Activated T-cell treated with anti-CD3 and anti-CD28 coated beads, Interleukin-2, amount 50 U/mL, for 72 hours (primary cell): ENCODE data around the gene ZNF513. TPM values are rescaled to one million over a fixed set of nuclear protein-coding genes. Genes with fewer than 3 reads are reported as not detected.
A peak's percentile ranks its signal among the peaks of the same experiment; 100 is the strongest.

Experiments
- ATAC-seq, 2 donors: fragments of 150-1000 bp; cut with Tn5 transposase; replicated peaks in 1 of 2; 2 replicates each; pipeline ENCODE4 v1.10.0; 2021; ENCODE audit warnings: moderate library complexity in 2 of 2, mild to moderate bottlenecking in 1 of 2
- DNase-seq, 2 donors: peaks; one replicate each; pipeline ENCODE4 v3.0.0; 2021 to 2022; ENCODE audit warnings: mixed read lengths in 1 of 2
- H3K27ac Mint-ChIP-seq: one replicate; pipeline ENCODE4 v1.8.0; 2022; ENCODE audit warnings: mild to moderate bottlenecking, moderate library complexity, mixed read lengths
- H3K27me3 Mint-ChIP-seq: one replicate; pipeline ENCODE4 v1.8.0; 2022; ENCODE audit warnings: low read depth, mixed read lengths
- H3K36me3 Mint-ChIP-seq, 2 donors: one replicate each; pipeline ENCODE4 v1.8.0; 2022; ENCODE audit warnings: mixed read lengths in 2 of 2, mild to moderate bottlenecking in 1 of 2; ENCODE audit not compliant: insufficient read depth in 2 of 2
- H3K4me1 Mint-ChIP-seq: one replicate; pipeline ENCODE4 v1.8.0; 2022; ENCODE audit warnings: low read depth, mixed read lengths
- H3K4me3 Mint-ChIP-seq, 2 donors: one replicate each; pipeline ENCODE4 v1.8.0; 2022; ENCODE audit warnings: mild to moderate bottlenecking in 2 of 2, mixed read lengths in 2 of 2, moderate library complexity in 2 of 2
- H3K9me3 Mint-ChIP-seq, 2 donors: one replicate each; pipeline ENCODE4 v1.8.0; 2022; ENCODE audit warnings: mixed read lengths in 2 of 2
- total RNA-seq, 2 donors: library from RNA; stranded (reverse); gene quantifications; one replicate each; pipeline ENCODE4 v1.2.3, GENCODE V29; 2022

ZNF513 gene
- total RNA-seq, 2 donors from 2014 or later = 15.7 to 15.9 TPM

DNA sequence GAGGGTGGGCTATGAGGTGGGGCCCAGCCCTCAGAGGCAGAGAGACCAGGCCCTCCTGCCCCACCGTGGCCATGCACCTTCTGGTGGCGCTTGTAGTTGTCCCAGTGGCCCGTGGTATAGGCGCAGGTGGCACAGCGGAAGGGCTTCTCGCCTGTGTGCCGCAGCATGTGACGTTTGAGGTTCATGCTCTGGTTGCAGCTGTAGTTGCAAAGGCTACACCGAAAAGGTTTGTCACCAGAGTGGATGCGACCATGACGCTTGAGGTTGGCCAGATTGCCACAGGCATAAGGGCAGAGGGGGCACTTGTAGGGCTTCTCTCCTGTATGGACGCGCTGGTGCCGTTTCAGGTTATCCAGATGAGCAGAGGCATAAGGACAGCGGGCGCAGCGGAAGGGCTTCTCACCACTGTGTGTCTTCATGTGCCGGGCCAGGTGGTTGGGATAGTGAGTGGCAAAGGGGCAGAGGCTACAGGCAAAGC lies 2.9 kb downstream of the ZNF513 start:
- H3K36me3 Mint-ChIP-seq = peaks cover 6 to 18% of the 10 kb centered on the region in 2 donors
- H3K4me1 Mint-ChIP-seq = peaks cover 29% of the 10 kb centered on the region
- no peak overlapping the region for H3K4me3 Mint-ChIP-seq
- no peak for ATAC-seq
- no peaks in the 10 kb centered on the region for H3K9me3 Mint-ChIP-seq
- no peak for DNase-seq
- peak overlapping the region; percentile 23 for H3K27ac Mint-ChIP-seq
- H3K27me3 Mint-ChIP-seq = no peaks in the 10 kb centered on the region

DNA sequence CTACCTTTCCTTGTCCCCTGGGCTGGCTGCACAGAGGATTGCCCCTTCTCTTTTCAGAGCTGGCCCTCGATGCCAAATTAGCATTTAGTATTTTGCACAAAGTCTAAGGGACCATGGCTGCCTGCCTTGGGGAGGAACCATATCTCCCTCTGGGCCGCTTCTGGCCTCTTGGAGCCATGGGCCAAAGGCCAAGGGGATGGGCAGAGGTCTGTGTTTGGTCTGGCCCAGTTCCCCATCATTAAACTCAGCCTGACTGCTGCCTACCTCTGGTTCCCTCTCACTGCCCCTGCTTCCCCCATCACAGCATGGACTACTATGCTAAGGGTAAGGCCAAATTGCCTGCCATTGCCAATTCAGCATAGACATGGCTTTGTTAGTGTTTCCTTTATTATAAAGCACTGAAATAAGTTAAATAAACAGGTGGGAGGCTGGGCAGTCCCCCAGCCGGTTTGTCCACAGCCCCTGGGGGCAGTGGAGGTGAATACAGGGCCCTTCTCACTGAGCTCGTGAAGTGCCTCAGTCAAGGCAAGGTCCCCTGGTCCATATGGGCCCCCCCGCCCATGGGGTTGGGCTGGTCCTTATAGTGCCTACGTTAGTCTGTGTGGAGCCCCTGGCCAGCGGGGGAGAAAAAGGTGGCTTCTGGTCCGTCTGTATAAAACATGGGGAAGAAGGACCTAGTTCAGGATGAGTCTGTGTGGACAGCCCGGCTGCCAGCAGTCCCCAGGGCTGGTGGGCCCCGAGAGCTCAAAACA lies 3.5 kb downstream of the ZNF513 start:
- H3K27ac Mint-ChIP-seq = peak overlapping the region; percentile 27
- H3K4me1 Mint-ChIP-seq = peaks cover 35% of the 10 kb centered on the region
- H3K36me3 Mint-ChIP-seq = peaks cover 8 to 20% of the 10 kb centered on the region in 2 donors
- H3K9me3 Mint-ChIP-seq = no peaks in the 10 kb centered on the region
- no peak for ATAC-seq
- no peak overlapping the region for H3K4me3 Mint-ChIP-seq
- H3K27me3 Mint-ChIP-seq = no peaks in the 10 kb centered on the region
- no peak for DNase-seq

DNA sequence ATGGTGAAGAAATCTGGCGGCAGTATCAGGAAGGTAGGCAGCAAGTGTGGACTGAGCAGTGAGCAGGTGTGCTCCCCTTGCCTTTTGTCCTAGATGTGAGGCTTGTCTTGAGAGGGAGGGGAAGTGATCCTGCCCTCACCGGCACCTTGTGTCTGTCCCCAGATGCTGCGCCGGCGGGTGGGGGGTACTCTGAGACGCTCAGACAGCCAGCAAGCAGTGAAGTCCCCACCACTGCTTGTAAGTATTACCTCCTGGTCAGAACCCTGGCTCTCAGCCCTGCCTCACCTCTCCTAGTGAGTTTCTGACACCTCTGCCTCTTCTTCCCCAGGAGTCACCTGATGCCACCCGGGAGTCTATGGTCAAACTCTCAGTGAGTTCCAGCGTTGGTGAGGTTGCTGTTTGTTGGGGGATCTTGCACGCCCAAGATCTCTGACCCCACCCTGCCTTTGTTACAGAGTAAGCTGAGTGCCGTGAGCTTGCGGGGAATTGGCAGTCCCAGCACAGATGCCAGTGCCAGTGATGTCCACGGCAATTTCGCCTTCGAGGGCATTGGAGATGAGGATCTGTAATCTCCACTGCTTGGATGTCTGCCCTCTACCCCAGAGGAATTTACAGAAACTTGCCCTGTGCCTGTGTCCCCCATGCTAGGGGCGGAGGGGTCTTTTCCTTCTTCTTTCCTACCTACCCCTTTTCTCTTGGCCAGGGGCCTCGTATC lies 4.2 kb downstream of the ZNF513 start:
- H3K27ac Mint-ChIP-seq = peak overlapping the region; percentile 27
- DNase-seq (no peak), ATAC-seq (no peak)
- peaks cover 38% of the 10 kb centered on the region for H3K4me1 Mint-ChIP-seq
- no peak overlapping the region for H3K4me3 Mint-ChIP-seq
- H3K36me3 Mint-ChIP-seq = peaks cover 9 to 20% of the 10 kb centered on the region in 2 donors
- H3K9me3 Mint-ChIP-seq = no peaks in the 10 kb centered on the region
- no peaks in the 10 kb centered on the region for H3K27me3 Mint-ChIP-seq

DNA sequence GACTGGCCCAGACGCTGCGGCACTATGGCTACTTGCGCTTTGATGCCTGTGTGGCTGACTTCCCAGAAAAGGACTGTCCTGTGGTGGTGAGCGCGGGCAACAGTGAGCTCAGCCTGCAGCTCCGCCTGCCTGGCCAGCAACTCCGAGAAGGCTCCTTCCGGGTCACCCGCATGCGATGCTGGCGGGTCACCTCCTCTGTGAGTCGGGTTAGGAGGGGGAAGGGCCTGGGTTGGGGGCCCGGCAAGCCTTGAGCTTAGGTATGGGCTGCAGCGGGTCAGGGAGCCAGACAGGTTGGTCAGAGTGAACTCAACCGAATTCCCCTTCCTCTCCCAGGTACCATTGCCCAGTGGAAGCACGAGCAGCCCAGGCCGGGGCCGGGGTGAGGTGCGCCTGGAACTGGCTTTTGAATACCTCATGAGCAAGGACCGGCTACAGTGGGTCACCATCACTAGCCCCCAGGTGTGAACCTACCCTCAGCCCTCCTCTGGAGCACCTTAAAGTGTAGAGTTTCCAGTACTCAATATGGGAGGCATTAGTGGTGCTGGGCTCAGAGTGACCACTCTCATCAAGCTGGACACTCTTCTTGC lies 4.9 kb downstream of the ZNF513 start:
- Mint-ChIP-seq H3K4me1 (peaks cover 33% of the 10 kb centered on the region), H3K27me3 (no peaks in the 10 kb centered on the region), H3K4me3 (no peak overlapping the region), H3K36me3 (peaks cover 12 to 13% of the 10 kb centered on the region in 2 donors), H3K27ac (peak overlapping the region; percentile 51), H3K9me3 (no peaks in the 10 kb centered on the region)
- no peak for DNase-seq
- ATAC-seq = no peak

DNA sequence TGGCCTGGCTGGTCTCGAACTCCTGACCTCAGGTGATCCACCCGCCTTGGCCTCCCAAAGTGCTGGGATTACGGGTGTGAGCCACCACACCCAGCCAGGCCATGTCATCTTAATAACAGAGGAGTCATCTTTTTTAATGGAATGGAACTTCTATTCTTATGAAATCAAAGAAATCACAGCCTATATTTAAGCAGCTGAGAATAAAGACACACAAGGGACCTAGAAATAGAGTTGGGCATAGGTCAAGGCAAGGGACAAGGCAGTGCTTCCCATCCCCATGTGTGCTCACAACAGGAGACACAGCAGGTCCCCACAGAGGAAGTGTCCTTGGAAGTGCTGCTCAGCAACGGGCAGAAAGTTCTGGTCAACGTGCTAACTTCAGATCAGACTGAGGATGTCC lies 7.0 kb downstream of the ZNF513 start:
- Mint-ChIP-seq H3K36me3 (peaks cover 12 to 16% of the 10 kb centered on the region in 2 donors), H3K27me3 (no peaks in the 10 kb centered on the region), H3K4me1 (peaks cover 30% of the 10 kb centered on the region), H3K9me3 (no peaks in the 10 kb centered on the region), H3K27ac (peak overlapping the region; percentile 9), H3K4me3 (no peak overlapping the region)
- no peak for ATAC-seq
- DNase-seq = no peak

DNA sequence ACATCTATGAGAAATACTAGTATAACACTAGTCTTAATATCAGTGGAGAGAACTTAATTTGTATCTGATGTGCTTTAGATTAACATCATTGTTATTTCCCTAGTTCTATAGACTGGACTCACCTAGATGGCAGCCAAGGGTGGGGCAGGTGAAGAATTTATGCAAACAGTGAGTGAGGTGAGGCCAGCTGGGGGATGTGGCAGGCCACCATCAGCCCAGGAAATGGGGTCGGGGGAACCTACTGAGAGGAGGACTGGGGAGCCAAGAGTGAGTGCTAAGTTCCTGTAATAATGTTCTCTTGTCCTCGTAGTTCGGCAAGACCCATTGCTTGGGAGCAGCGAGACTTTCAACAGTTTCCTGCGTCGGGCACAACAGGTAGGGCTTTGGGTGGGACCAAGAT lies 7.6 kb downstream of the ZNF513 start:
- Mint-ChIP-seq H3K4me1 (peaks cover 34% of the 10 kb centered on the region), H3K4me3 (peak overlapping the region; percentile 13 to 45), H3K27ac (peak overlapping the region; percentile 95), H3K27me3 (no peaks in the 10 kb centered on the region), H3K36me3 (peaks cover 12 to 16% of the 10 kb centered on the region in 2 donors), H3K9me3 (no peaks in the 10 kb centered on the region)
- DNase-seq (no peak), ATAC-seq (no peak)

DNA sequence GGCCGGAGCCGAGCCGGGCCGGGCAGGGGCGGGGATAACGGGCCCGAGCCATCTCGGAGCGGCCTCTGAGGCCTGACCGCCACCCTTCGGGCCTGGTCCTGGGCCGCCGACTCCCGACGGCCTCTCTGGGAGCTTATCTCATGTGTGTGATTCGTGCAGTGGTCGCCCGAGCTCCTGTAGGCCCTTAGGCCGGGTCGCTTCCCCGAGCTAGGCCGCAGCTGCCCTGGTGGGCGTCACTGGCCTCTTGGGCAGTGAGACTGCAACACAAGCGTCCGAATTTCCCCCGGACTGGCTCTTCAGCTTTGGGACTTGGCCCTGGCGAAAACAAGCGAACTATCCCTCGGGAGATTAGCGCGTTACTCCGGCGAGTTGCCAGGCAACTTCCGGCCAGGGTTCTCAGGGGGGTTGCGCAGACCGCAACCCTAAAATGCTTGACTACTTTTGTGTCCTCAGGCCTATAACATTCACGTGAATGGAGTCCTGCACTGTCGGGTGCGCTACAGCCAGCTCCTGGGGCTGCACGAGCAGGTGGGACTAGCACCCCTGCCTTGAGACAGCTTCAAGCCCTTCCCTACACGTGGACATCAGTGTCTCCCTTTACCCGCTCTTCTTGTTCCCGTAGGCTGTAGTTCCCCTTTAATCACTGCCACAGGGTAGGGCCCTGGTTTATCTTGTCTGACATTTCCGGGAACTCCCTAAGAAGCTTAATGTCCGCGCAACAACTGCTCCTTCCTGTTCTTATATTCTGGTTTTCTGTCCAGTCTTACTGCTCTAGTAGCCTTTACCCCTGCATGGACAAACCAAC lies 9.5 kb downstream of the ZNF513 start:
- peak; percentile 13 to 25 for ATAC-seq
- Mint-ChIP-seq H3K27me3 (no peaks in the 10 kb centered on the region), H3K36me3 (peaks cover 14 to 15% of the 10 kb centered on the region in 2 donors)

DNA sequence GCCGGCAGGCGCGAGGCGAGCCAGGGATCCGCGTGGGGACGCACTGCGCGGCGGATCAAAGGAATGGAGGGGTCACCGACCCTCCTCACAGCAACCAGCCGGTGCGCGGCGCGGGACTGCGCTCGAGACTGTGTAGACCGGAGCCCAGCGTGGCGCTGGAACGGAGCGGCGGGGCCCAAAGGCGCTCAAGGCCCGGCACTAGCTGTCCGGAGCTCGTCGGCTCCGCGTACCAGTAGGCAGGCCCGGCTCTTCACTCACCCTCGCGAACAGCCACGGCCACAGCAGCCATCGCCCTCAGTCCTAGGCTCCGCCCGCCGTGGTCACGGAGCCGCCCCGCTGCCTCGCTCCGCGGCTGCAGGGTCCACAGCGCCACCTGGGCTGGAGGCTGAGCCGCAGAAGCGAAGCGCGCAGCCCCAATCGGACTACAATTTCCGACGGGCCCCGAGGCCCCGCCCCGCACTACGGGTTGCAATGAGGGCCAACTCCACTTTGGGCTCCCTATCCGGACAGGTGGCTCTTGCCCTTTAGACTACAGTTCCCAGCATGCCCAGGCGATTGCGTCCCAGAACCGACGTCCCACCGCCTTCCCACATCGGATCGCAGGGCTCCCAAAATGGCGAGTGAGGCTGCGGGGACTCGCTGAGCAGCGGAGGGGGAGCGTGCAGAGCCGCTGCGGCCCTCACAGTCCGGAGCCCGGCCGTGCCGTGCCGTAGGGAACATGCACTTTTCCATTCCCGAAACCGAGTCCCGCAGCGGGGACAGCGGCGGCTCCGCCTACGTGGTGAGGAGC lies 10.3 kb downstream of the ZNF513 start, which contains the start of the genes EIF2B4 and SNX17:
TSS of gene EIF2B4 (minus strand) at position 313 of the 790 bp plus-strand sequence. CDS start at position 289, 24 bp downstream.
TSS of gene SNX17 (plus strand) at position 591 of the 790 bp plus-strand sequence. CDS start at position 719, 128 bp downstream.
- Mint-ChIP-seq H3K27ac (peak within 1 kb of the TSS; percentile 95), H3K36me3 (peaks cover 12 to 13% of the 10 kb centered on the region in 2 donors), H3K27me3 (no peaks in the 10 kb centered on the region), H3K4me1 (peaks cover 34% of the 10 kb centered on the region), H3K4me3 (peak within 1 kb of the TSS; percentile 82 to 83), H3K9me3 (no peaks in the 10 kb centered on the region)
- ATAC-seq (peak; percentile 94 to 95), DNase-seq (peak; percentile 99)

More for the DNA sequence above, 9.5 kb downstream of the ZNF513 start:
- Mint-ChIP-seq H3K9me3 (no peaks in the 10 kb centered on the region), H3K4me1 (peaks cover 34% of the 10 kb centered on the region), H3K27ac (peak overlapping the region; percentile 95), H3K4me3 (peak overlapping the region; percentile 82 to 83)
- peak; percentile 27 to 38 for DNase-seq

DNA sequence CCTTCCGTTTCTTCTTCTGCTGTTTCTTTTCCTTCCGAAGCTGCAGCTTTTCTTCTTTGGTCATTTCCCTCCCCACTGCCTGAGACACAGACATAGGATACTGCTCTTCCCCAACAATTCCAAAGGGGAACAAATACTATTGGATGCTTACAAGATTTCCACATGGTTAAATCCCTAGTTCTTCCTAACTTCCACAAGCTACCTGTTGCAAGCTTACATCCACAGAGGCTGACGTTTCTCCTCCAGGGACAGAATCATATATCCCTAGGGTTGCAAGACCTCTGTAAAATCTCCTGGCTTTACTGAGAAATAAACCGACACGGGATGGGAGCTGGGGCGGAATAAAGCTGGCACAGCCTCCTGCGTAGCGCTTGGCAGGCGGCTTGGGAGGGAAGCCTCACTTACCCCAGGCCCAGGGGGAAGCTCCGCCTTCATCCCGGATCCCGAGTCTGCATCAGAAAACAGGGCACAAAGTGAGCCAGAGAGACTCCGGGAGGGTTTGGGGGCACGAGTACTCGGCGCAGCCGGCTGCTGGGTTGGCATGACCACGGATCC lies 11.0 kb downstream of the ZNF513 start:
- Mint-ChIP-seq H3K27ac (peak overlapping the region; percentile 27), H3K4me3 (peak overlapping the region; percentile 82 to 83), H3K9me3 (no peaks in the 10 kb centered on the region), H3K36me3 (peaks cover 12 to 13% of the 10 kb centered on the region in 2 donors), H3K27me3 (no peaks in the 10 kb centered on the region), H3K4me1 (peaks cover 34% of the 10 kb centered on the region)
- DNase-seq (no peak), ATAC-seq (no peak)

DNA sequence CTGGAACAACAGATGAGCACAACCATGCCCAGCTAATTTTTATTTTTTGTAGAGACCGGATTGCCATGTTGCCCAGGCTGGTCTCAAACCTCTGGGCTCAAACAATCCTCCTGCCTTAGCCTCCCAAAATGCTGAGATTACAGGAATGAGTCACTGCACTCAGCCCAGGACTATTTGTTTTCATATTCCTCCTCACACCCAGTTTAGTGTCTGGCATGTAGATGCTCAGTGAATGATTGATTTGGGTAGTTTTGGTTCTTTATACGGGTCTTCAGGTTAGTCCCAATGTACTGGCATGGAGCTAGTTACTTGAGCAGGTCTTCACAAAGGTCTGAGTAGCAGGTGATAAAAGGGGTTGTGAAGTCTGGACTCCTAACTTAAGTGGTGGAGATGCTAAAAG lies 16.6 kb downstream of the ZNF513 start:
- ATAC-seq = peak; percentile 43
- Mint-ChIP-seq H3K27me3 (no peaks in the 10 kb centered on the region), H3K9me3 (no peaks in the 10 kb centered on the region), H3K36me3 (peaks cover 1 to 12% of the 10 kb centered on the region in 2 donors), H3K4me1 (peaks cover 27% of the 10 kb centered on the region), H3K4me3 (no peak overlapping the region), H3K27ac (no peak overlapping the region)
- no peak for DNase-seq

DNA sequence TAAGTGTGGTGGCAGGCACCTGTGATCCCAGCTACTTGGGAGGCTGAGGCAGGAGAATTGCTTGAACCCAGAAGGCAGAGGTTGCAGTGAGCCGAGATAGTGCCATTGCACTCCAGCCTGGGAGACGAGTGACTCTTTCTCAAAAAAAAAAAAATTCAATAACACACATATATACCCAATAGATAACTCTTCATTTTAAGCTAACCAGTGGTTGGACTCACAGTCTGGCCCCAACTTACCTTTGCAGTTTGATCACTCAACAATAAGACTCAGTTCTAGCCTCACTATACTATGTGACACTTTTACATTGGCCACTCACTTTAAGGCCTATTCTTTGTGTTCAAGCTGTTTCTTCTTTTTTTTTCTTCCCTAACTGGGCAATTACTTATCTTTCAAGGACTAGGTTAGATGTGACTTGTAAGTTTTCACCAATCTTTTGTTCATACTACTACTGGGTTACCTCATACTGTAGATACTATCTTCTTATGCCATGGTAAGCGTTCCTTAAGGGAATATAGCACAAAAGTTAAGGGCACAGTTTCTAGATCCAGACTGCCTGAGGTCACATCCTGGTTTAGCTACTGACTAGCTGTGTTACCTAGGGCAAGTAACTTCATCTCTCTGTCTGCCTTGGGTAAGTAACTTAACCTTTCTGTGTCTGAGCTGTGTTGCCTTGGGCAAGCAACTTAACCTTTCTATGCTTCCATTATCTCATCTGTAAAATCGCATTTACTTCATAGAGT lies 17.7 kb downstream of the ZNF513 start:
- no peak for ATAC-seq
- Mint-ChIP-seq H3K27ac (no peak overlapping the region), H3K36me3 (peaks cover 2 to 12% of the 10 kb centered on the region in 2 donors), H3K4me3 (no peak overlapping the region), H3K27me3 (no peaks in the 10 kb centered on the region), H3K4me1 (peaks cover 30% of the 10 kb centered on the region), H3K9me3 (no peaks in the 10 kb centered on the region)
- DNase-seq = no peak
